ENCODE data around the gene ABCB11.

Gene ABCB11

GRCh38 chr2:168998609-168999211, 32.4 kb downstream of the ABCB11 start:
- no peak for TF ChIP-seq CTCF (IDR thresholded peaks at IDR 0.05; ENCODE audit: low read depth, low read length, missing control alignments)

GRCh38 chr2:168997794-168998193, 33.3 kb downstream of the ABCB11 start:
- TF ChIP-seq CTCF (IDR thresholded peaks at IDR 0.05; ENCODE audit: low read depth, low read length, missing control alignments) = no peak
- H3K4me3 ChIP-seq (ENCODE audit: low read depth, low read length) = no peak overlapping the region
- no peak for DNase-seq (ENCODE audit: low read depth)

More at GRCh38 chr2:168998609-168999211, 32.4 kb downstream of the ABCB11 start:
- no peak overlapping the region for H3K4me3 ChIP-seq (ENCODE audit: low read depth, low read length)
- no peak for DNase-seq (ENCODE audit: low read depth)

GRCh38 chr2:168997118-168997521, 34.0 kb downstream of the ABCB11 start:
- no peak for TF ChIP-seq CTCF (IDR thresholded peaks at IDR 0.05; ENCODE audit: low read depth, low read length, missing control alignments)
- H3K4me3 ChIP-seq (ENCODE audit: low read depth, low read length) = no peak overlapping the region
- DNase-seq (ENCODE audit: low read depth) = no peak

GRCh38 chr2:168995744-168996143, 35.4 kb downstream of the ABCB11 start:
- no peak for TF ChIP-seq CTCF (IDR thresholded peaks at IDR 0.05; ENCODE audit: low read depth, low read length, missing control alignments)
- DNase-seq (ENCODE audit: low read depth) = no peak
- no peak overlapping the region for H3K4me3 ChIP-seq (ENCODE audit: low read depth, low read length)

GRCh38 chr2:168993538-168993937, 37.6 kb downstream of the ABCB11 start:
- no peak for DNase-seq (ENCODE audit: low read depth)
- no peak for TF ChIP-seq CTCF (IDR thresholded peaks at IDR 0.05; ENCODE audit: low read depth, low read length, missing control alignments)
- H3K4me3 ChIP-seq (ENCODE audit: low read depth, low read length) = no peak overlapping the region

GRCh38 chr2:168992591-168993349, 38.4 kb downstream of the ABCB11 start:
- no peak overlapping the region for H3K4me3 ChIP-seq (ENCODE audit: low read depth, low read length)
- DNase-seq (ENCODE audit: low read depth) = no peak
- no peak for TF ChIP-seq CTCF (IDR thresholded peaks at IDR 0.05; ENCODE audit: low read depth, low read length, missing control alignments)

Data from GM12864 (cell line).